ENCODE results near the gene INF2. TPM values are rescaled to one million over a fixed set of nuclear protein-coding genes. Genes with fewer than 3 reads are reported as not detected.
A peak's percentile ranks its signal among the peaks of the same experiment; 100 is the strongest.

The INF2 gene
- total and polyA plus RNA-seq, 9 of the 15 experiments (the other 6 are each of a cell fraction or from before 2014, with no cell fraction given), result 0.56 to 31.3 (median 7.8) TPM

GRCh38 chr14:104665114-104665656, 24.2 kb upstream of the INF2 start:
- ChIA-PET CTCF (ENCODE audit: low intra/inter-chr PET ratio) (no interaction called here), POLR2A (no interaction called here)
- in situ Hi-C loops (cut with MboI) (no loop called here), intact Hi-C loops (cut with micrococcal nuclease) (no loop called here)
- H3K9me1 ChIP-seq (ENCODE audit: control insufficient read depth, insufficient read depth, low read length), result no peaks in the 10 kb centered on the region
- BruUV-seq (replicated peaks), result no TSS peak
- no peaks in the 10 kb centered on the region for H3K36me3 ChIP-seq (ENCODE audit: control insufficient read depth, insufficient read depth, low read length)
- peaks cover 6 to 15% of the 10 kb centered on the region in 2 experiments; a peak in 3 of 5 replicates for H3K27me3 ChIP-seq (ENCODE audit: control insufficient read depth in 2 of 2, insufficient read depth in 2 of 2, low read length in 2 of 2)
- H2AFZ ChIP-seq (ENCODE audit: low read depth, low read length), result no peak overlapping the region
- H3K4me2 ChIP-seq (ENCODE audit: insufficient read depth, low read length), result no peak overlapping the region
- FAIRE-seq (peak; percentile 58), ATAC-seq (peak; percentile 40; the same call in 2 of the 3 replicates), DNase-seq (ENCODE audit: extremely low read depth in 1 of 4, low spot score in 3 of 4) (no peak)
- H3K9ac ChIP-seq (ENCODE audit: insufficient read depth in 1 of 2, low read depth in 2 of 2, low read length in 2 of 2), result no peak overlapping the region
- peaks cover 0 to 12% of the 10 kb centered on the region in 2 experiments; a peak in 2 of 5 replicates for H3K4me1 ChIP-seq (replicated peaks in 1 of 2; ENCODE audit: control insufficient read depth in 2 of 2, insufficient read depth in 2 of 2, low read length in 2 of 2)
- 17% methylated on average over 2 of the region's 2 CpGs for WGBS (ENCODE audit: insufficient coverage, low coverage, missing lambda C conversion rate)
- no peaks in the 10 kb centered on the region for H4K20me1 ChIP-seq (replicated peaks; ENCODE audit: control insufficient read depth, insufficient read depth, low read length)
- H3K4me3 ChIP-seq, result no peak overlapping the region
- TF ChIP-seq SMAD4 (CRISPR knock-in tag; conservative IDR thresholded peaks at IDR 0.05), result no peak
- TF ChIP-seq HSF4 (CRISPR knock-in tag; IDR thresholded peaks at IDR 0.05; ENCODE audit: borderline replicate concordance), result no peak
- no peak for TF ChIP-seq ZNF592 (IDR thresholded peaks at IDR 0.05)
- TF ChIP-seq TRIM24 (IDR thresholded peaks at IDR 0.05), result peak; percentile 26 to 37; a peak in 2 of 4 replicates
- TF ChIP-seq ZNF174 (CRISPR knock-in tag; IDR thresholded peaks at IDR 0.05), result no peak
- no peak for TF ChIP-seq MBD1 (CRISPR knock-in tag; IDR thresholded peaks at IDR 0.05)
- TF ChIP-seq CREB1 (IDR thresholded peaks at IDR 0.05), result no peak
- peak; percentile 18; the same call in 1 of the 2 replicates for TF ChIP-seq CREB1 (CRISPR knock-in tag; IDR thresholded peaks at IDR 0.05)
- H3K79me2 ChIP-seq (ENCODE audit: control insufficient read depth, insufficient read depth, low read length), result no peaks in the 10 kb centered on the region
- H3K9me3 ChIP-seq (replicated peaks; ENCODE audit: control insufficient read depth, insufficient read depth, low read depth, low read length), result no peaks in the 10 kb centered on the region
- no peak overlapping the region for H3K27ac ChIP-seq (ENCODE audit: extremely low read depth, low read depth, low read length)

All from K562 (cell line).